Nephron progenitor cell (in vitro differentiated cells): Measurements from ENCODE around the gene RUNDC3A.
"Not testable (repeated sequence)": the region's sequence is repeated elsewhere in the genome, so short reads cannot be mapped to it uniquely, and the experiment has no call there.

Source experiments
- DNase-seq: peaks from one replicate; pipeline ENCODE4 v3.0.0; 2021
- H3K27ac Mint-ChIP-seq: 2 replicates; pipeline ENCODE4 v1.8.0; 2021; ENCODE audit warnings: mild to moderate bottlenecking, moderate library complexity, mixed read lengths
- H3K27me3 Mint-ChIP-seq: 2 replicates; pipeline ENCODE4 v1.8.0; 2021; ENCODE audit warnings: mild to moderate bottlenecking, low read depth, mixed read lengths; ENCODE audit not compliant: poor library complexity
- H3K36me3 Mint-ChIP-seq: 2 replicates; pipeline ENCODE4 v1.8.0; 2021; ENCODE audit warnings: low read depth, mixed read lengths
- H3K4me1 Mint-ChIP-seq: 2 replicates; pipeline ENCODE4 v1.8.0; 2021; ENCODE audit warnings: mixed read lengths
- H3K4me3 Mint-ChIP-seq: 2 replicates; pipeline ENCODE4 v1.8.0; 2021; ENCODE audit warnings: mild to moderate bottlenecking, moderate library complexity, mixed read lengths
- H3K9me3 Mint-ChIP-seq: 2 replicates; pipeline ENCODE4 v1.8.0; 2021; ENCODE audit warnings: mild to moderate bottlenecking, moderate library complexity, mixed read lengths
- TF ChIP-seq, protein P1 (sequence below): fragments of 200-600 bp; sonication (generic); IDR thresholded peaks from 2 replicates; pipeline ENCODE4 v1.5.0; 2021; ENCODE audit warnings: antibody characterized with exemption

RUNDC3A gene

GRCh38 chr17:44324092-44324570, 15.7 kb downstream of the RUNDC3A start:
- Mint-ChIP-seq H3K27me3 (peaks cover 27% of the 10 kb centered on the region), H3K4me3 (peak overlapping the region; percentile 83), H3K36me3 (peaks cover 6% of the 10 kb centered on the region), H3K4me1 (peaks cover 13% of the 10 kb centered on the region), H3K27ac (no peak overlapping the region), H3K9me3 (no peaks in the 10 kb centered on the region)
- TF ChIP-seq, protein P1, sequence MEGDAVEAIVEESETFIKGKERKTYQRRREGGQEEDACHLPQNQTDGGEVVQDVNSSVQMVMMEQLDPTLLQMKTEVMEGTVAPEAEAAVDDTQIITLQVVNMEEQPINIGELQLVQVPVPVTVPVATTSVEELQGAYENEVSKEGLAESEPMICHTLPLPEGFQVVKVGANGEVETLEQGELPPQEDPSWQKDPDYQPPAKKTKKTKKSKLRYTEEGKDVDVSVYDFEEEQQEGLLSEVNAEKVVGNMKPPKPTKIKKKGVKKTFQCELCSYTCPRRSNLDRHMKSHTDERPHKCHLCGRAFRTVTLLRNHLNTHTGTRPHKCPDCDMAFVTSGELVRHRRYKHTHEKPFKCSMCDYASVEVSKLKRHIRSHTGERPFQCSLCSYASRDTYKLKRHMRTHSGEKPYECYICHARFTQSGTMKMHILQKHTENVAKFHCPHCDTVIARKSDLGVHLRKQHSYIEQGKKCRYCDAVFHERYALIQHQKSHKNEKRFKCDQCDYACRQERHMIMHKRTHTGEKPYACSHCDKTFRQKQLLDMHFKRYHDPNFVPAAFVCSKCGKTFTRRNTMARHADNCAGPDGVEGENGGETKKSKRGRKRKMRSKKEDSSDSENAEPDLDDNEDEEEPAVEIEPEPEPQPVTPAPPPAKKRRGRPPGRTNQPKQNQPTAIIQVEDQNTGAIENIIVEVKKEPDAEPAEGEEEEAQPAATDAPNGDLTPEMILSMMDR: no peak
- no peak for DNase-seq

- peaks cover 13% of the 10 kb centered on the region for H3K4me1 Mint-ChIP-seq
- no peak within 1 kb of the TSS for H3K27ac Mint-ChIP-seq
- H3K9me3 Mint-ChIP-seq: no peaks in the 10 kb centered on the region
Measured at GRCh38 chr17:44324571-44325275, 16.3 kb downstream of the RUNDC3A start, which contains the start of gene SLC25A39. Gene SLC25A39 (minus strand): TSS chr17:44324823. CDS start chr17:44323562, 1,261 bp downstream.

GRCh38 chr17:44326861-44327444, 18.6 kb downstream of the RUNDC3A start:
- Mint-ChIP-seq H3K4me1 (peaks cover 13% of the 10 kb centered on the region), H3K36me3 (no peaks in the 10 kb centered on the region), H3K27me3 (peaks cover 26% of the 10 kb centered on the region), H3K4me3 (no peak overlapping the region), H3K9me3 (no peaks in the 10 kb centered on the region), H3K27ac (no peak overlapping the region)
- TF ChIP-seq, protein P1: no peak
- peak; percentile 89 for DNase-seq

More at GRCh38 chr17:44324571-44325275, 16.3 kb downstream of the RUNDC3A start, which contains the start of gene SLC25A39:
- Mint-ChIP-seq H3K36me3 (peaks cover under 1% of the 10 kb centered on the region), H3K4me3 (peak within 1 kb of the TSS; percentile 83), H3K27me3 (peaks cover 26% of the 10 kb centered on the region)
- peak; percentile 97 for DNase-seq
- TF ChIP-seq, protein P1: no peak

DNA sequence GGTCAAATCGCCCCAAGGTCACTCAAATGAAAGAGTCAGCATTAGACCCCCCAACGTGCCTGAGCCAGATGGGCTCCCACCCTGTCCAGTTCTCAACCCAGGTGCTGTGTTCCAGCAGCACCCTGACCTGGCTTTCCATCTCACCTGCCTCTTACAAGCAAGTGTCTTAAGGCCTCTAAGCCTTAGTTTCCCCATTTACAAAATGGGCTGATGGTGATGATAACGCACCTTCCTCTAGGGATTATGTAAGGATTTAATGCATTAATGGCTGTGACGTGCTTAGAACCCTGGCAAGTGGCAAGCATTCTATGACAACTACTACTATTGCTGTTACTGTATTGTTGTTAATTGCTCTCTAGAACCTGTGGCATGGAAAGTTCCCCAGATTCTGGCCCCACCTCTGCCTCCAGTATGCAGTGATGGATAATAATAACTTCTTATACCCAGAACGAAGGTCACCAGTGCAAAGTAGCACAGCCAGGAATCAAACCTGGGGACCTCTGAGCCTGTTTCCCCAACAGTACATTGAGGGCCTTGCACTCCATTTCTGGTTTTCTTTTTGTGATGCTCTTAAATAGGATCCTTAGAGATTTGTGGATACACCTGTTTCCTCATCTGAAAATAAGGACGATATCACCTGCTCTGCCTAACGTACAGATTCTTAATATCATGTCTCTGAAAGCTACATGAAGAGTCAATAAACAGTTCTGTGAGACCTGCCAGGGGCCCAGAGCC, 19.5 kb downstream of the RUNDC3A start:
- Mint-ChIP-seq H3K4me3 (no peak overlapping the region), H3K27ac (no peak overlapping the region), H3K27me3 (peaks cover 26% of the 10 kb centered on the region), H3K36me3 (no peaks in the 10 kb centered on the region), H3K9me3 (no peaks in the 10 kb centered on the region), H3K4me1 (peaks cover 13% of the 10 kb centered on the region)
- no peak for DNase-seq
- TF ChIP-seq, protein P1: no peak

DNA sequence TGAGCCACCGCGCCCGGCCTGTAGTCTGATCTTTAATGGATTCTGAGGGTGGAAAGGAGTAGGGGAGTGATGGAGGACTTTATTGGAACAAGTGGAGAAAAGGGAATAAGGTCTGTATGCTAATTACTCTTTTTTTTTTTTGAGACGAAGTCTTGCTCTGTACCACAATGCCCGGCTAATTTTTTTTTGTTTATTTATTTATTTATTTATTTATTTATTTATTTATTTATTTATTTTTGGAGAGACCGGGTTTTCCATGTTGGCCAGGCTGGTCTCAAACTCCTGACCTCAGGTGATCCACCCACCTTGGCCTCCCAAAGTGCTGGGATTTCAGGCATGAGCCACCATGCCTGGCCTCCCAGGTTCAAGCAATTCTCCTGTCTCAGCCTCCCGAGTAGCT, 21.1 kb downstream of the RUNDC3A start:
- peaks cover 25% of the 10 kb centered on the region for H3K27me3 Mint-ChIP-seq
- H3K4me3 Mint-ChIP-seq, H3K27ac Mint-ChIP-seq, DNase-seq, H3K4me1 Mint-ChIP-seq, H3K36me3 Mint-ChIP-seq, H3K9me3 Mint-ChIP-seq: not testable (repeated sequence)

GRCh38 chr17:44330263-44330662, 21.9 kb downstream of the RUNDC3A start:
- DNase-seq, H3K27ac Mint-ChIP-seq, H3K4me3 Mint-ChIP-seq, H3K4me1 Mint-ChIP-seq, H3K36me3 Mint-ChIP-seq, H3K9me3 Mint-ChIP-seq: not testable (repeated sequence)
- H3K27me3 Mint-ChIP-seq: peaks cover 25% of the 10 kb centered on the region
